Measurements from ENCODE around the gene SPATA31C1. TPM values are rescaled to one million over a fixed set of nuclear protein-coding genes. Genes with fewer than 3 reads are reported as not detected.

Gene SPATA31C1
- total RNA-seq, 4 donors from 2014 or later = not detected

GRCh38 chr9:87876708-87877107 lies 41.1 kb upstream of the SPATA31C1 start:
- no peak for DNase-seq (ENCODE audit: low spot score in 2 of 2)
- peaks cover 6% of the 10 kb centered on the region for H3K27me3 ChIP-seq
- H3K4me1 ChIP-seq = no peaks in the 10 kb centered on the region
- H3K27ac ChIP-seq = no peak overlapping the region
- no peak for TF ChIP-seq CTCF (IDR thresholded peaks at IDR 0.05)
- TF ChIP-seq EP300 (IDR thresholded peaks at IDR 0.05) = no peak
- TF ChIP-seq POLR2A (IDR thresholded peaks at IDR 0.05) = no peak
- no peak for TF ChIP-seq POLR2AphosphoS5 (IDR thresholded peaks at IDR 0.05)
- no peaks in the 10 kb centered on the region for H3K36me3 ChIP-seq
- H3K4me3 ChIP-seq = no peak overlapping the region
- H3K9me3 ChIP-seq = no peaks in the 10 kb centered on the region
- no CpG with 5 or more reads among the region's 5 CpGs for WGBS

GRCh38 chr9:87878989-87879511 lies 38.7 kb upstream of the SPATA31C1 start:
- no peaks in the 10 kb centered on the region for H3K4me1 ChIP-seq
- no peaks in the 10 kb centered on the region for H3K36me3 ChIP-seq
- H3K27me3 ChIP-seq = peaks cover 6% of the 10 kb centered on the region
- no peaks in the 10 kb centered on the region for H3K9me3 ChIP-seq
- no peak for DNase-seq (ENCODE audit: low spot score in 2 of 2)
- 86% methylated on average over 1 of the region's 1 CpG for WGBS
- no peak overlapping the region for H3K27ac ChIP-seq
- TF ChIP-seq CTCF (IDR thresholded peaks at IDR 0.05) = no peak
- TF ChIP-seq POLR2AphosphoS5 (IDR thresholded peaks at IDR 0.05) = no peak
- no peak for TF ChIP-seq POLR2A (IDR thresholded peaks at IDR 0.05)
- no peak for TF ChIP-seq EP300 (IDR thresholded peaks at IDR 0.05)
- H3K4me3 ChIP-seq = no peak overlapping the region

GRCh38 chr9:87880116-87880515 lies 37.6 kb upstream of the SPATA31C1 start:
- no peak for DNase-seq (ENCODE audit: low spot score in 2 of 2)
- H3K36me3 ChIP-seq = no peaks in the 10 kb centered on the region
- WGBS = 73% methylated on average over 8 of the region's 8 CpGs
- H3K27ac ChIP-seq = no peak overlapping the region
- no peaks in the 10 kb centered on the region for H3K4me1 ChIP-seq
- TF ChIP-seq EP300 (IDR thresholded peaks at IDR 0.05) (no peak), POLR2AphosphoS5 (IDR thresholded peaks at IDR 0.05) (no peak), POLR2A (IDR thresholded peaks at IDR 0.05) (no peak), CTCF (IDR thresholded peaks at IDR 0.05) (no peak)
- no peak overlapping the region for H3K4me3 ChIP-seq
- H3K27me3 ChIP-seq = peaks cover 6% of the 10 kb centered on the region
- H3K9me3 ChIP-seq = no peaks in the 10 kb centered on the region

- H3K36me3 ChIP-seq = no peaks in the 10 kb centered on the region
- TF ChIP-seq CTCF (IDR thresholded peaks at IDR 0.05) = no peak
- TF ChIP-seq POLR2AphosphoS5 (IDR thresholded peaks at IDR 0.05) = no peak
- TF ChIP-seq EP300 (IDR thresholded peaks at IDR 0.05) = no peak
- no peak for TF ChIP-seq POLR2A (IDR thresholded peaks at IDR 0.05)
- no peaks in the 10 kb centered on the region for H3K9me3 ChIP-seq
- no peak overlapping the region for H3K27ac ChIP-seq
- peaks cover 6% of the 10 kb centered on the region for H3K27me3 ChIP-seq
- H3K4me3 ChIP-seq = no peak overlapping the region
- WGBS = 70% methylated on average over 6 of the region's 6 CpGs
- no peak for DNase-seq (ENCODE audit: low spot score in 2 of 2)
- no peaks in the 10 kb centered on the region for H3K4me1 ChIP-seq
Observed at GRCh38 chr9:87880683-87881082, 37.1 kb upstream of the SPATA31C1 start.

GRCh38 chr9:87882627-87883026 lies 35.1 kb upstream of the SPATA31C1 start, which contains the start of gene SPATA31E1:
Gene SPATA31E1, plus strand, starts transcription at chr9:87882877. Its CDS starts 15 bp downstream, at chr9:87882892.
- no peak for DNase-seq (ENCODE audit: low spot score in 2 of 2)
- H3K9me3 ChIP-seq = no peaks in the 10 kb centered on the region
- WGBS = 75% methylated on average over 4 of the region's 5 CpGs
- H3K27ac ChIP-seq = no peak within 1 kb of the TSS
- H3K27me3 ChIP-seq = no peaks in the 10 kb centered on the region
- TF ChIP-seq POLR2A (IDR thresholded peaks at IDR 0.05) (no peak), CTCF (IDR thresholded peaks at IDR 0.05) (no peak), EP300 (IDR thresholded peaks at IDR 0.05) (no peak), POLR2AphosphoS5 (IDR thresholded peaks at IDR 0.05) (no peak)
- no peaks in the 10 kb centered on the region for H3K4me1 ChIP-seq
- no peak within 1 kb of the TSS for H3K4me3 ChIP-seq
- no peaks in the 10 kb centered on the region for H3K36me3 ChIP-seq
